HG03457 (cell line): ENCODE measurements around the gene CDV3.
A peak's percentile ranks its signal among the peaks of the same experiment; 100 is the strongest.
"Not testable (repeated sequence)": the region's sequence is repeated elsewhere in the genome, so short reads cannot be mapped to it uniquely, and the experiment has no call there.

Experiments
- ATAC-seq: cut with Tn5 transposase; IDR thresholded peaks from one replicate; pipeline ENCODE4 v1.9.1; 2021; ENCODE audit warnings: moderate number of reproducible peaks; ENCODE audit not compliant: unreplicated experiment

Gene CDV3, protein sequence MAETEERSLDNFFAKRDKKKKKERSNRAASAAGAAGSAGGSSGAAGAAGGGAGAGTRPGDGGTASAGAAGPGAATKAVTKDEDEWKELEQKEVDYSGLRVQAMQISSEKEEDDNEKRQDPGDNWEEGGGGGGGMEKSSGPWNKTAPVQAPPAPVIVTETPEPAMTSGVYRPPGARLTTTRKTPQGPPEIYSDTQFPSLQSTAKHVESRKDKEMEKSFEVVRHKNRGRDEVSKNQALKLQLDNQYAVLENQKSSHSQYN

DNA sequence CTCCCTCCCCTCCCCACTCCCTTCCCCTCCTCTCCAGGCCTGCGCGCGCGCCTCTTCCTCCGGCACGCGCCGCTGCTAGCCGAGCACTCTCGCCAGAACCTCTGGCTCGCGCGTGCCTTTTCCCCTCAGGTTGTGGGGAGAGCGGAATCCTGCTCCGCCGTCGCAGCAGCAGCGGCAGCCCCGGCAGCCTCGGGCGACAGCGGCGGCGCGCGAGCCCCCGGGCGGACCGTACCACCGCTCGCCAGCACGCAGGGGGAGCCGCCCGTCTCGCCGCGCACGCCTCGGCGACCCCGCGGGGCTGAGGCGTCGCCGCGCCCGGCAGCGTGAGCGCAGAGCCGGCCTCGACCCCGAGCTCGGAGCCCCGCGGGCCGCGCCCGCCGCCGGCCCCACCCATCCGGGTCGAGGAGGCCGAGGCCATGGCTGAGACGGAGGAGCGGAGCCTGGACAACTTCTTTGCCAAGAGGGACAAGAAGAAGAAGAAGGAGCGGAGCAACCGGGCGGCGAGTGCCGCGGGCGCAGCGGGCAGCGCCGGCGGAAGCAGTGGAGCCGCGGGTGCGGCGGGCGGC, at the start of gene CDV3:
Gene CDV3, plus strand, starts transcription at position 58 of the 566 bp plus-strand sequence. Its CDS starts 359 bp downstream, at position 417.
- ATAC-seq, result peak; percentile 21

DNA sequence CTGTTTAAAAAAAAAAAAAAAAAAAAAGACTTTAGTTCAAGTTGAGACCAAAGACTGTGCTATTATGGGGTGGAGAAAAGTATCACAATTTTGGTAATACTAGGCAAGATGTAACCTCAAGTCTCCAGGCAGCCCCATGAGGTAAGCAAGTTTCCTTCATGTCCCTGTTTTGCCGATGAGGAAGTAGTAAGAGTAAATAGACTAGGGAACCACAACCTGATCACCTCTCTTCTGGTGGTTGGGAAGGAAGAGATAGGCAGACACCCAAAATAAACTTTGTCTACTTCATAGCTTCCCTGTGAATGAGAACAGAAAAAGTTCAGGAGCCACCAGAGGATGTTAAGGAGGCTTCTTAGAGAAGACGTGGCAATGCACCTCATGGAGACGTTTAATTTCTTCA, 49.7 kb upstream of the CDV3 start:
- not testable (repeated sequence) for ATAC-seq

DNA sequence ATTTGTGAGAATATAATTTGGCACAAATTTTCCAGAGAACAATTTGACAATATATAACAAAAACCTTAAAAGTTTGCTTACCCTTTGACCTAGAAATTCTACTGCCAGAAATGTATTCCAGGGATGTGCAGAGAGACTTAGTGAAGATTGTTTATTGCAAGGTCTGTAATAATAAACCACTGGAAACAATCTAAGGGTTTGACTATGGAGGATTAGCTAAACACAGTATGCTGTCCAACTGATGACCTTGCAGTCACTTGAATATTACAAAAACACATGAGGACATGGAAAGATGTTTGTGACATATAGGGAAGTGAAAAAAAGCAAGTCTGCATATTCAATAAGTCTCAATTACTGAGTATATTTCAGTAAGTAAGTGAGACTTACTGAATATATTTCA, 48.1 kb upstream of the CDV3 start:
- ATAC-seq, result no peak

DNA sequence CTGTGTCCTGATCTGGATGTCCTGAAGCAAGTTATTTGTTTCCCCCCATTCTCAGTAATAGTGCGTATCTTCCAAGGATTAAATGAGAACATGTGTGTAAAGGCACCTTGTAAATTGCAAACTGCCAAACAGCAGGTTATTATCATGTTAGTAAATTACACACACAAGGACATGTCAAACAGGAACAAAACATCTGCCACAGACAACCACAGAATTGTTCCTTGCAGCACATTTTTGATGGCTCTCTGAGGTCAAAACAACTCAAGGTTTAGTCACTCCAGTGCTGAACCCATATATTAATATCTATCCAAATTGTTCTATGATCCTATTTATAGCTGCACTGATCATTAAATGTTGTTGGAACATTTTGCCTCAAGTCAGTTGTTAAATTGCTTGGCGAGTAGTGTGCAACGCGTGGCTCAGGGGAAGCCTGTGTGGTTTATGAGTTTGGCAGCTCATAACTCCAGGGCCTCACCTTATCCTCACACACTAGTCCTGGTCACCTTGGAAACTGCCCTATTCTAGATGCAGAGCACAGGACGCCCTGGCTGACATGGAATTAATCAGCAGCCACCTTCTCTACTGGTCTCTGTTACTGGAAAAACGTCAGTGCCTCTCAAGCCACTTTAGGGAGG, 46.3 kb upstream of the CDV3 start:
- ATAC-seq, result no peak

DNA sequence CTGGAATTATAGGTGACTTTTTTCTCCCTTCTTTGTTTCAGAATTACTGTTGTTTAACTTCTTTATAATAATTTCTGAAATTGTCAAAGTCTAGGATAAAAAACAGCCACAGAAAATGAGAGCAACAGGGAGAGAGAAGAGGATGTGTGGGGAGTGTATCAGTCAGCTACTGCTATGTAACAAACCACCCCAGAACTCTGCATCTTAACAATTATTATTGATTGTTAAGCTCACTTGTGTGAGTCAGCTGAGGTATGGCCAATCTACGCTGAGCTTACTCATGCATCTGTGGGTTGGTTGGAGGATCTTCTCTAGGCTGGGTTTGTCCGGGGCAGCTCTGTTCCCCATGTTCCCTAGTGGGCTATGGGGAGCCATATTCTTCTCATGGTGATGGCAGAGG, 43.7 kb upstream of the CDV3 start:
- no peak for ATAC-seq

DNA sequence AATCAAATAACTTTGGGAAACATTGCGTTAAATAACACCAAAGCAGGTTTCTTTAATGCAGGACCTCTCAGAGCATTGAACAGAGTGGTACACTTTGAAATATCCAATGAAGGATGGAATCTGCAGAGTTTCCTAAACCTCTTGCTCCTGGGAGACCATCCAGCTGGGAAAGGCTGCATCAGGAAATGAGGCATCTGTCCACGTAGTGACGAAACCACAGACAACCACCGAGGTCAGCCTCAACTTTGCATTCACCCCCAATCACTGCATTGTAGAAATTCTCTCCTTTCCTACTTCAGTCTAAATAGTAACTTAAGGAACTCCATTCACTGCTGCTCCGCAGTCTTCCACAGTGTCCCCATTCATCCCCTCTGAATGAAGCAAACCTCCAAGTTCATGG, 41.5 kb upstream of the CDV3 start:
- no peak for ATAC-seq

DNA sequence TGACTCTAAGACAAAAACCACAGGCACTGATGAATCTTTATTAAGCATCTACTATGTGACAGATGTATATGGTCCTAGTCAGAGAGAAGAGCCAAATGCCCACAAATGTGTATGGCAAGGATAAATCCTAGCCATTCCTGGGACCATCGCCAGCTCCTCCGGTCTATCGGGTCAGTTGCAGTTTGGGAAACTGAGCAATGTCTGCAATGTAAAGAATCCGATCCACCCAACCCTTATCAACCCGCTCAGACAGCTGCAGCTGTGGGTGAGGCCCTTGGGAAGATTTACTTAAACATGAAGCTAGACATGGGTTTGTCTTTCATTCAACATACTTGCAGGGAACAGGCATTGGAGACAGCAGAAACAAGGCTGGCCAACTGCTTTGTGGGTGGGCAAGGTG, 40.5 kb upstream of the CDV3 start:
- no peak for ATAC-seq

DNA sequence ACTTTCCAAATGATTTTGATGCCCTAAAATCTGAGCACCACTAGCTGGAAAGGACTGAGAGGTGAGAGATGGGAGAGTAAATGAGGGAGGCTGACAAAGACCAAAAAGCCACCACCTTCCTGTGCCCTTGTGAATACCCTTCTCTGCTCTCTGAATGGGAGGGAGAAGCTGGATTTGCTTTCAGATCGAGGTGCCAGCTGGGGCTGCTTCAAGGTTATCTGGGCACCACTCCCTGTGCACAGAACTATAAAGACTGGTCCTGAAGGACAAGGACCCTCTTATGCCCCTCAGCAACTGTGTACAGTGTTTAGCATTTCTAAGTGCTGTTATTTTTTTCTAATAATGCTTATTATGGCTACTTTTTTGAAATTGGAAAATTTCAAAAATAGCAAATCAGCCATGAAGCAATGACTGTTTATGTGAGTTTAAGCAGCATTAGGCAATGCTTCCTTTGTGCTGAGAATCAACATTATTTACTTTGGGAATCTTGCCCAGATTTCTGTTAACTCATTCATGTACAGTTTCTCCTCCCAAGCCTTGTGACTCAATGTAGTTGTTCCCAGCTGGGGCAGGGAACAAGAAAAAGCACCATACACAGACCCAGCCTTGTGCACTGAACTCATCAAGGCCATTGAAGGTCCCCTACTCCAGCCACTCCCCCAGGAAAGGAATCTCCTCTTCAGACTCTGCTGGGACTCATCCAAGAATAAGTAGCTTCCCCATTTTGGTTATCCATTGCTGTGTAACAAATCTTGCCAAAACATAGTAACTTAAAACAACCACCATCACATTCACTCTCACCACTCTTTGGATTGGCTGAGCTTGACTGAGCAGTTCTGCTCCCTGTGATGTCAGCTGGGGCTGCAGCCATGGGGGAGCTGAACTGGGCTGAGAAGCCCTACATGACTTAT, 37.3 kb upstream of the CDV3 start:
- ATAC-seq, result no peak

DNA sequence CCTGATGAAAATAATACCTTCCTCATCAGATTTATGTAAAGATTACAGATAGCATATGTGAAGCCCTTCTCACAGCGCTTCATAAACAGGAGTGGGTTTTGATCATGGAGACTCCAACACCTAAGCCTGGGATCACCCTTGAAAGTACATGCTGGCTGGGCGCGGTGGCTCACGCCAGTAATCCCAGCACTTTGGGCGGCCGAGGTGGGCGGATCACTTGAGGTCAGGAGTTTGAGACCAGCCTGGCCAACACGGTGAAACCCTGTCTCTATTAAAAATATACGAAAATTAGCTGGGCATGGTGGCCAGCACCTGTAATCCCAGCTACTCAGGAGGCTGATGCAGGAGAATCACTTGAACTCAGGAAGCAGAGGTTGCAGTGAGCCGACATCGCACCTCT, 36.4 kb upstream of the CDV3 start:
- ATAC-seq, result not testable (repeated sequence)

DNA sequence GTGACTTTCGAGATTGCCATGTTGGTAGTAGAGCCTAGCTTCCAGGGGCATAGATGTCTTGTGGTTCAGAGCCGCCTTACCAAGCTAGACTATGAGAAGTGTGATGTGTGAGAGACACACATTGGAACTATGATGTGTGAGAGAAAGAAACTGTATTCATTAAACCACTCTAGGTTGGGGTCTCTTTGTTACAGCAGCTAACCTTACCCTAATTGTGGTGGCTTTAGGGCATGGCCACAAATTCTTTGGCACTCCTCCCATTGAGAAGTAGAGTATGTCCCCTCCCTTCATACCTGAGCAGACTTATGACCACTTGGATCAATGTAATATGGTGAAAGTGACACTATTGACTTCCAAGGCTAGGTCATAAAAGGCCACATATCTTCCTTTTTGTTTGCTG, 35.3 kb upstream of the CDV3 start:
- ATAC-seq, result no peak

DNA sequence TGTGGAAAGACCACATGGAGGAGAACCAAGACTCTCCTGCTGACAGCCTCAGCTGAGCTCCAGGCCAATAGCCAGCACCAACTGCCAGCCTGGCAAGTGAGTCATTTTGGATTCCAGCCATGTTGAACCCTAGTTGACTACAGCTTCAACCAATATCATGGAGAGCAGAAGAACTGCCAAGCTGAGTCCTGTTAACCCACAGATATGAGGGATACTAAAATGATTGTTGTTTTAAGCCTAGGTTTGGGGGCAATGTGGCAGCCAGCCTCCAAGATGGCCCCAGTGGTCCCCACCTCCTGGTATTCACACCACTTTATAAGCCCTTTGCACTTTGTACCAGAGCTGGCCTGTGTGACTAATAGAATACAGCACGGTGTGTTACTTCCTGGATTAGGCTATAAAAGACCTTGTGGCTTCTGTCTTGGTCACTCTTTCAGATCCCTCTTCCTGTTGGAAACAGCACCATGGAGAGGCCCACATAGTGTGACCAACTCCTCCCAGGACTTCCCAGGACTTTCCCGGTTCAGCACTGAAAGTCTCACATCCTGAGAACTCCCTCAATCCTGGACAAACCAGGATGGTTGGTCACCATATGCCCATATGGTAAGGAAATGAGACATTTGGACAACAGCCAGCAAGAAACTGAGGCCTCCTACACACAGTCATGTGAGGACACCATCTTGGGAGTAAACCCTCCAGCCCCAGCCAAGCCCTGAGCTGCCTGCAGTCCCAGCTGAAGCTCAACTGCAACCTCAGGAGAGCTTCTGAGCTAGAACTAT, 32.4 kb upstream of the CDV3 start:
- ATAC-seq, result peak; percentile 59

DNA sequence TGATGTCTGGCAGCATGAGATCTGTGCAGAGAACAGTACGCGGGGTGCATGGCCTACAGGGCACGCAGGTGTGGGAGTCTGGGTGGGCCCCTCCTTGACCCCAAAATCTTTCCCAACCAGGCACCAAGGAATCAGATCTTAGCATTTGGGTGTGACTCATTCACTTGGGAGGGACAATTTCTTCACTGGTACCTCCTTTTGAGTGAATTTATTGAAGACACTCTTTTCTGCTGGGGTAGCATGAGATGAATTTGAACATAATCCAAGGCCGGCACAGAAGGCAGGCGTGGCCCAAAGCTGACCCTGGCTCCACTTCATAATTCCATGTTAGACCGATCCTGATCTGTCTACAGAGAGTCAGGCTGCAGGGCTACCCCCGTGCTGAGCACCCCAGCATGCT, 30.6 kb upstream of the CDV3 start:
- ATAC-seq, result no peak

DNA sequence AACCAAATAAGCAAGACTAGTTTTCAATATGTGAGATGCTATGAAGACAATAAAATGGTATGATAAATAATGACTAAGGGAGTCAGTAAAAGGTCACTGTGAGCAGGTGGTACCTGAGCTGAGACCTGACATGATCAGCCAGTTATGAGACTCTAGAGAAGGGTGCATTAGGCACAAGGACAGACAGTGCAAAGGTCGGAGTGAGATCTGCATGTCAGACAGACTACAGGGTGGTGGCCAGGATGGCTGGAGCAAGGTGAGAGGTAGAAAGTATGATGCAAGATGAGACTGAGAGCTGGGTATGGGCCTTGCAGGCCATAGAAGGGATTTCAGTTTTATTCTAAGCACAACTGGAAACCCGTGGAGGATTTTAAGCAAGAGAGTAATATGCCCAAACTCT, 28.5 kb upstream of the CDV3 start:
- ATAC-seq, result not testable (repeated sequence)

DNA sequence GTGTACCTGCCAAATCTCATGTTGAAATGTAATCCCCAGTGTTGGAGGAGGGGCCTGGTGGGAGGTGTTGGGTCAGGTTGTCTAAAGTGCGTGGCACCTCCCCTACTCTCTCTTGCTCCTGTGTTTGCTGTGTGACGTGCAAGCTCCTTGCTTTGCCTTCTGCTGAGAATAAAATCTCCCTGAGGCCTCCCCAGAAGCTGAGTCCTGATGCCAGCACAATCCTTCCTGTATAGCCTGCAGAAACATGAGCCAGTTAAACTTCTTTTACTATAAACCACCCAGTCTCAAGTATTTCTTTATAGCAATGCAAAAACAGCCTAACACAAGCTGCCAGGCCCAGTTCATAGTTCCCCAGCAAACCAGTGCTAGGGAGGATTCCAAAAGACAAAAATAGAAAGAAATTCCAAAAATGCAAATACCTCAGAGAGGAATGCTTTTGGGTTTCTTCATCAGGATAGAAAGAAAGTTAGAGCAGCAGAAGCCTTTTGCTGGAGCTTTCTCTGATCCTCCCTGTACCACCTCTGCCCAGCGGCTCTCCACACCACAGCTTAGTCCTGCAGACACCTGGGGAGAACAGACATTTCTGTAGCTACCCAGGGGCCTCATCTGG, 25.9 kb upstream of the CDV3 start:
- ATAC-seq, result no peak

DNA sequence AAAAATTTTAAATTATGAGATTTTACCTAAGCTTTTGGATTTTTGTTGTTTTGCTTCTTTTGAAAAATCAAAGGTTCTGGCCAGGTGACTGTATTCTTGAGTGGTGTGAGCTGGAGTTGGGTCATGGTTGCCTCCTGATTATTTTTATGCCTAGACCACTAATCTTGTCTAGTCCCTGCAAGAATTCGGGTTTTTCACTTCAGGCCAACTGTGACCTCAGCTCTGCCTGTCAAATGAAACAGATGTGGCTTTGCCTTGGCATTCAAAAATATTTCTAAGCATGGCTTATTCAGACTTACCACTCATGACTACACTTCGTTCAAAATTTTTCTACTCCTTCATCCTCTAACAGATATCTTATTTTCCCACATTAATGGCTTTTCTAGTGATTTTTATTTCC, 25.4 kb upstream of the CDV3 start:
- no peak for ATAC-seq

DNA sequence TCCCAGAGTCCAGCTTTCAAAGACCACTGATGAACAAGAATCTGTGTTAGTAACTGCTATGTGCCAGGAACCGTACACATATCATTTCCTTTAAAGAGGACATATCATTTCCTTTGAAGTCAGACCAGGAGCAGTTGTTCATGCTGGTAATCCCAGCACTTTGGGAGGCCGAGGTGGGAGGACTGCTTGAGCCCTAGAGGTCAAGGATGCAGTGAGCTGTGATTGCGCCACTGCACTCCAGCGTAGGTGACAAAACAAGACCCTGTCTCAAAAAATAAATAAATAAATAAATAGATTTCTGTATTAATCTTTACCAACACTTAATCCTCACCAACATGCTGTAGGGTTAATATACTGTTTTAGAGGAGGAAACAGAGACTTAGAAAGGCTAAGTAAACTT, 23.9 kb upstream of the CDV3 start:
- ATAC-seq, result no peak

DNA sequence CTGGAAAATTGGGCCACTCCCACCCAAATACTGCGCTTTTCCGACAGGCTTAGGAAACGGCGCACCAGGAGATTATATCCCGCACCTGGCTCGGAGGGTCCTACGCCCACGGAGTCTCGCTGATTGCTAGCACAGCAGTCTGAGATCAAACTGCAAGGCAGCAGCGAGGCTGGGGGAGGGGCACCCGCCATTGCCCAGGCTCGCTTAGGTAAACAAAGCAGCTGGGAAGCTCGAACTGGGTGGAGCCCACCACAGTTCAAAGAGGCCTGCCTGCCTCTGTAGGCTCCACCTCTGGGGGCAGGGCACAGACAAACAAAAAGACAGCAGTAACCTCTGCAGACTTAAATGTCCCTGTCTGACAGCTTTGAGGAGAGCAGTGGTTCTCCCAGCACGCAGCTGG, 21.9 kb upstream of the CDV3 start:
- not testable (repeated sequence) for ATAC-seq

DNA sequence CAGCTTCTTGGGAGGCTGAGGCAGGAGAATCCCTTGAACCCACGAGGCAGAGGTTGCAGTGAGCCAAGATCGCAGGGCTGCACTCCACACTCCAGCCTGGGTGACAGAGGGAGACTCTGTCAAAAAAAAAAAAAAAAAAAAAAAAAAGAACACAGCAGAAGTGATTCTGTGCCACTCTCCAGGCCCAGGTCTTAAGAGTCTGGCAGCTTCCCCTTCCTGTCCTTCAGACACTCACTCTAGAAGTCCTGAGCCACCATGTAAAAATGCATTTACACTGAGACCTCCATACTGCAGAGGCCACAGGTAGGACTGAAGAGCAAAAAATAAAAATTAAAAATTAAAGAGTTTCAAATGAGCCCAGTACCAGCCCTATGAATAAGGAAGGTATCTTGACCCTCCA, 11.8 kb upstream of the CDV3 start:
- ATAC-seq, result no peak

DNA sequence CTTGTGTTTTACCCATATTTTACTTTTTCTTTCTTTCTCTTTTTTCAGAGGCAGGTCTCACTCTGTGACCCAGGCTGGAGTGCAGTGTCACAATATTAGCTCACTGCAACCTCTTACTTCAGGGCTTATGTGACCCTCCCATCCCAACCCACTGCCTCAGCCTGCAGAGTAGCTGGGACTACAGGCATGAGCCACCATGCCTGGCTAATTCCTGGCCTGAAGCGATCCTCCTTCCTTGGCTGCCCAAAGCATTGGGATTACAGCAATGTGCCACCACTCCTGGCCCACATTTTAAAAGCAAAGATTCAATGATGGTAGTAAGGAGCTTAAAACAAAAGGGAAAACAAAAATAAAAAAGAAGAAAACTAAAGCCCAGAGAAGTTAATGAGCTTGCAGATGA, 11.1 kb upstream of the CDV3 start:
- no peak for ATAC-seq

DNA sequence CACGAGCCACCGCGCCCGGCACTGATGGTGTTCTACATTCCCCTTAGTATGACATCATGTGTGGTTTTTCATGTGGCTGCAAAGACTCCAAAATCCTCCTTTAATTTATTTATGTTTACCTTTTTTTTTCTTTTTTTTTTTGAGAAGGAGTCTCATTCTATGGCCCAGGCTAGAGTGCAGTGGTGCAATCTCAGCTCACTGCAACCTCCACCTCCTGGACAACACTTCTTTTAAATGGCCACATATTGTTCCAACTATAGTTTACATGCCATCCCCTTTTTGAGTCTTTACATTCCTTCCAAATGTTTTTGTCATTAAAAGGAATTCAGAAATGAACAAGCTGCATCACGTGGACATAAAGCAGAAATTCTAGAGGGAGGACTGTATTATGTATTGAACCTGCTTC, 10.3 kb upstream of the CDV3 start:
- no peak for ATAC-seq
